Loucy (cell line): Measurements from ENCODE around the gene POU2F1.

Experiments used
- EZH2phosphoT487 ChIP-seq: fragments of 200-600 bp; IDR thresholded peaks from 2 replicates; pipeline ENCODE4 v1.6.1; 2018; ENCODE audit warnings: antibody characterized with exemption, mild to moderate bottlenecking, moderate library complexity, borderline replicate concordance
- TF ChIP-seq, protein P1 (sequence below): fragments of 200-600 bp; sonication (generic); conservative IDR thresholded peaks from 2 replicates; pipeline ENCODE4 v1.5.1; 2014; ENCODE audit warnings: mild to moderate bottlenecking, antibody characterized with exemption, low read length

DNA sequence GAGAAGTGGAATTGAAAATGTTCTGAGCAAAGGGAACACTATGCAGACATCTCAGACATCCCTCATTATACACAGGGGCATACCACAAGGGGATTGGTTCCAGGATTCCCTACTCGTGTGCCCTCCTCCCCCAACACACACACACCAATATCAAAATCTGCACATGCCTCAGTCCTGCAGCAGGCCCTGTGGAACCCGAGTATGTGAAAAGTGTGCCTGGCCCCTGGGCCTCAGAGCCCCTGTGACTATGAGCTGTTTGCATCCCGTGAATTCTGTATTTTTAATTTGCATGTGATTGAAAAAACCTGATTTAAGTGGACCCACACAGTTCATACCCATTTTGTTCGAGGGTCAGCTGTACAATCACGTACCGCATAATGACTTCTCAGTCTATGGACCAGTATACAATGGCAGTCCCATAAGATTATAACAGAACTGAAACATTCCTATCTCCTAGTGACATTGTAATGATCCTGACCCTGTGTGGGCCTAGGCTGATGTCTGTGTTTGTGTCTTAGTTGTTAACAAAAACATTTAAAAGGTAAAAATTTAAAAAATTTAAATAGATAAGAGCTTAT, 11.3 kb downstream of the POU2F1 start:
- TF ChIP-seq, protein P1, sequence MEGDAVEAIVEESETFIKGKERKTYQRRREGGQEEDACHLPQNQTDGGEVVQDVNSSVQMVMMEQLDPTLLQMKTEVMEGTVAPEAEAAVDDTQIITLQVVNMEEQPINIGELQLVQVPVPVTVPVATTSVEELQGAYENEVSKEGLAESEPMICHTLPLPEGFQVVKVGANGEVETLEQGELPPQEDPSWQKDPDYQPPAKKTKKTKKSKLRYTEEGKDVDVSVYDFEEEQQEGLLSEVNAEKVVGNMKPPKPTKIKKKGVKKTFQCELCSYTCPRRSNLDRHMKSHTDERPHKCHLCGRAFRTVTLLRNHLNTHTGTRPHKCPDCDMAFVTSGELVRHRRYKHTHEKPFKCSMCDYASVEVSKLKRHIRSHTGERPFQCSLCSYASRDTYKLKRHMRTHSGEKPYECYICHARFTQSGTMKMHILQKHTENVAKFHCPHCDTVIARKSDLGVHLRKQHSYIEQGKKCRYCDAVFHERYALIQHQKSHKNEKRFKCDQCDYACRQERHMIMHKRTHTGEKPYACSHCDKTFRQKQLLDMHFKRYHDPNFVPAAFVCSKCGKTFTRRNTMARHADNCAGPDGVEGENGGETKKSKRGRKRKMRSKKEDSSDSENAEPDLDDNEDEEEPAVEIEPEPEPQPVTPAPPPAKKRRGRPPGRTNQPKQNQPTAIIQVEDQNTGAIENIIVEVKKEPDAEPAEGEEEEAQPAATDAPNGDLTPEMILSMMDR, result no peak
- TF ChIP-seq EZH2phosphoT487, result no peak
